ENCODE results near the gene SAPCD2.

SAPCD2 gene

DNA sequence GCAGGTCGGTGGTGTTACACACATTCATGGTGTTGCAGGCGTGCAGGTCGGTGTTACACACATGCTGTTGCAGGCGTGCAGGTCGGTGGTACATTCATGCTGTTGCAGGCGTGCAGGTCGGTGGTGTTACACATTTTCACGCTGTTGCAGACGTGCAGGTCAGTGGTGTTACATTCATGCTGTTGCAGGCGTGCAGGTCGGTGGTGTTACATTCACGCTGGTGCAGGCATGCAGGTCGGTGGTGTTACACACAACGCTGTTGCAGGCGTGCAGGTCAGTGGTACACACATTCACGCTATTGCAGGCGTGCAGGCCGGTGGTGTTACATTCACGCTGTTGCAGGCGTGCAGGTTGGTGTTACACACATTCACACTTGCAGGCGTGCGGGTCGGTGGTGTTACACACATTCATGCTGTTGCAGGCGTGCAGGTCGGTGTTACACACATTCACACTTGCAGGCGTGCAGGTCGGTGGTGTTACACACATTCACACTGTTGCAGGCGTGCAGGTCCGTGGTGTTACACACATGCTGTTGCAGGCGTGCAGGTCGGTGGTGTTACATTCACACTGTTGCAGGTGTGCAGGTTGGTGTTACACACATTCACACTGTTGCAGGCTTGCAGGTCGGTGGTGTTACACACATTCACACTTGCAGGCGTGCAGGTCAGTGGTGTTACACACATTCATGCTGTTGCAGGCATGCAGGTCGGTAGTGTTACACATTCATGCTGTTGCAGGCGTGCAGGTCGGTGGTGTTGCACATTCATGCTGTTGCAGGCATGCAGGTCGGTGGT, 33.0 kb upstream of the SAPCD2 start:
- no peaks in the 10 kb centered on the region for H3K79me2 ChIP-seq (ENCODE audit: insufficient read depth, low read length)
- H3K27ac ChIP-seq (ENCODE audit: low read depth, low read length, poor library complexity, severe bottlenecking), result no peak overlapping the region
- no peaks in the 10 kb centered on the region for H3K4me1 ChIP-seq (ENCODE audit: insufficient read depth, low read length, severe bottlenecking)
- H3K4me2 ChIP-seq (ENCODE audit: low read length), result no peak overlapping the region
- no peaks in the 10 kb centered on the region for H3K9me2 ChIP-seq (ENCODE audit: low read depth, low read length)
- no peaks in the 10 kb centered on the region for H4K20me1 ChIP-seq (ENCODE audit: insufficient read depth, low read length)
- H3K9ac ChIP-seq (ENCODE audit: low read length), result no peak overlapping the region
- no peak overlapping the region for H3K4me3 ChIP-seq (ENCODE audit: low read depth, low read length, poor library complexity, severe bottlenecking)
- H3K27me3 ChIP-seq (ENCODE audit: insufficient read depth, low read length), result no peaks in the 10 kb centered on the region
- no peaks in the 10 kb centered on the region for H3K9me3 ChIP-seq (ENCODE audit: low read length)
- H2AFZ ChIP-seq (ENCODE audit: low read length), result no peak overlapping the region
- peaks cover 96% of the 10 kb centered on the region for H3K36me3 ChIP-seq (ENCODE audit: insufficient read depth, low read length)
- TF ChIP-seq EZH2 (IDR thresholded peaks at IDR 0.05; ENCODE audit: borderline replicate concordance, low read length) (no peak), CTCF (IDR thresholded peaks at IDR 0.05; ENCODE audit: low read length) (no peak)
- H3F3A ChIP-seq (ENCODE audit: insufficient read depth, low read length), result no peaks in the 10 kb centered on the region; the same call in 1 of the 2 replicates

GRCh38 chr9:137099231-137099630, 28.9 kb upstream of the SAPCD2 start:
- Histone ChIP-seq H4K20me1 (ENCODE audit: insufficient read depth, low read length) (no peaks in the 10 kb centered on the region), H3K79me2 (ENCODE audit: insufficient read depth, low read length) (no peaks in the 10 kb centered on the region), H3K4me1 (ENCODE audit: insufficient read depth, low read length, severe bottlenecking) (peaks cover 10% of the 10 kb centered on the region), H3K4me2 (ENCODE audit: low read length) (no peak overlapping the region), H3K9me2 (ENCODE audit: low read depth, low read length) (no peaks in the 10 kb centered on the region), H3K36me3 (ENCODE audit: insufficient read depth, low read length) (peaks cover 80% of the 10 kb centered on the region), H2AFZ (ENCODE audit: low read length) (no peak overlapping the region), H3K4me3 (ENCODE audit: low read depth, low read length, poor library complexity, severe bottlenecking) (no peak overlapping the region), H3K27ac (ENCODE audit: low read depth, low read length, poor library complexity, severe bottlenecking) (no peak overlapping the region), H3K9me3 (ENCODE audit: low read length) (no peaks in the 10 kb centered on the region), H3F3A (ENCODE audit: insufficient read depth, low read length) (no peaks in the 10 kb centered on the region; the same call in 1 of the 2 replicates), H3K27me3 (ENCODE audit: insufficient read depth, low read length) (no peaks in the 10 kb centered on the region), H3K9ac (ENCODE audit: low read length) (no peak overlapping the region)
- TF ChIP-seq CTCF (IDR thresholded peaks at IDR 0.05; ENCODE audit: low read length) (no peak), EZH2 (IDR thresholded peaks at IDR 0.05; ENCODE audit: borderline replicate concordance, low read length) (no peak)

- Histone ChIP-seq H3K36me3 (ENCODE audit: insufficient read depth, low read length) (peaks cover 67% of the 10 kb centered on the region), H2AFZ (ENCODE audit: low read length) (no peak overlapping the region), H3K4me3 (ENCODE audit: low read depth, low read length, poor library complexity, severe bottlenecking) (no peak overlapping the region), H3K4me1 (ENCODE audit: insufficient read depth, low read length, severe bottlenecking) (peaks cover 10% of the 10 kb centered on the region), H3K79me2 (ENCODE audit: insufficient read depth, low read length) (no peaks in the 10 kb centered on the region), H3K9me3 (ENCODE audit: low read length) (no peaks in the 10 kb centered on the region), H3K27ac (ENCODE audit: low read depth, low read length, poor library complexity, severe bottlenecking) (no peak overlapping the region), H3F3A (ENCODE audit: insufficient read depth, low read length) (no peaks in the 10 kb centered on the region; the same call in 1 of the 2 replicates), H3K9me2 (ENCODE audit: low read depth, low read length) (no peaks in the 10 kb centered on the region), H4K20me1 (ENCODE audit: insufficient read depth, low read length) (no peaks in the 10 kb centered on the region), H3K9ac (ENCODE audit: low read length) (no peak overlapping the region), H3K27me3 (ENCODE audit: insufficient read depth, low read length) (no peaks in the 10 kb centered on the region), H3K4me2 (ENCODE audit: low read length) (no peak overlapping the region)
- TF ChIP-seq CTCF (IDR thresholded peaks at IDR 0.05; ENCODE audit: low read length) (no peak), EZH2 (IDR thresholded peaks at IDR 0.05; ENCODE audit: borderline replicate concordance, low read length) (no peak)
Measured at GRCh38 chr9:137097761-137098462, 27.6 kb upstream of the SAPCD2 start.
